Measurements from ENCODE around the gene TCAF2.
"Not testable (repeated sequence)": the region's sequence is repeated elsewhere in the genome, so short reads cannot be mapped to it uniquely, and the experiment has no call there.

Gene TCAF2

GRCh38 chr7:143620646-143621045 lies at the start of gene TCAF2:
TCAF2 (plus strand) TSS chr7:143620974.
- not testable (repeated sequence) for DNase-seq

GRCh38 chr7:143571501-143571900 lies 49.3 kb upstream of the TCAF2 start, which contains the start of gene CTAGE15:
CTAGE15 (plus strand) TSS chr7:143571801; CDS start chr7:143571818, 17 bp downstream.
- DNase-seq, result not testable (repeated sequence)

- not testable (repeated sequence) for DNase-seq
These were observed 32.6 kb upstream of the TCAF2 start for GRCh38 chr7:143588183-143588582.

- not testable (repeated sequence) for DNase-seq
These were observed 30.9 kb upstream of the TCAF2 start for GRCh38 chr7:143589897-143590296.

GRCh38 chr7:143598086-143598485 lies 22.7 kb upstream of the TCAF2 start:
- DNase-seq, result not testable (repeated sequence)

- not testable (repeated sequence) for DNase-seq
These were observed 17.2 kb upstream of the TCAF2 start for GRCh38 chr7:143603549-143603948.

GRCh38 chr7:143606088-143606487 lies 14.7 kb upstream of the TCAF2 start:
- DNase-seq, result not testable (repeated sequence)

- not testable (repeated sequence) for DNase-seq
These were observed 5.2 kb upstream of the TCAF2 start for GRCh38 chr7:143615545-143615944.

GRCh38 chr7:143617204-143617603 lies 3.6 kb upstream of the TCAF2 start:
- DNase-seq, result not testable (repeated sequence)

GRCh38 chr7:143620058-143620457 lies 716 bp upstream of the TCAF2 start:
- DNase-seq, result not testable (repeated sequence)

GRCh38 chr7:143621175-143621574 lies 401 bp downstream of the TCAF2 start:
- not testable (repeated sequence) for DNase-seq

- DNase-seq, result not testable (repeated sequence)
These were observed 1.4 kb downstream of the TCAF2 start for GRCh38 chr7:143622130-143622529.

- not testable (repeated sequence) for DNase-seq
These were observed 9.9 kb downstream of the TCAF2 start for GRCh38 chr7:143630653-143631052.

GRCh38 chr7:143632506-143632905 lies 11.7 kb downstream of the TCAF2 start:
- DNase-seq, result not testable (repeated sequence)

GRCh38 chr7:143633013-143633618 lies 12.3 kb downstream of the TCAF2 start:
- DNase-seq, result not testable (repeated sequence)

- DNase-seq, result not testable (repeated sequence)
These were observed 14.8 kb downstream of the TCAF2 start for GRCh38 chr7:143635364-143636240.

- not testable (repeated sequence) for DNase-seq
These were observed 18.6 kb downstream of the TCAF2 start for GRCh38 chr7:143639372-143639771.

GRCh38 chr7:143640528-143641189 lies 19.9 kb downstream of the TCAF2 start:
- not testable (repeated sequence) for DNase-seq

GRCh38 chr7:143646598-143646997 lies 25.8 kb downstream of the TCAF2 start:
- not testable (repeated sequence) for DNase-seq

GRCh38 chr7:143649902-143650301 lies 29.1 kb downstream of the TCAF2 start:
- not testable (repeated sequence) for DNase-seq

GRCh38 chr7:143650447-143650846 lies 29.7 kb downstream of the TCAF2 start:
- not testable (repeated sequence) for DNase-seq

Data from NCI-H2081 treated with DMSO at 0.1 percent for 48 hours (cell line).